K562 (cell line): ENCODE results near the gene ERVH48-1. TPM values are rescaled to one million over a fixed set of nuclear protein-coding genes. Genes with fewer than 3 reads are reported as not detected.

Experiments
- ARNT ChIP-seq, 2 experiments: fragments of 450-650 bp; IDR thresholded peaks; 2 replicates each; pipeline ENCODE4 v1.6.1; 2016; ENCODE audit warnings: mild to moderate bottlenecking in 1 of 2
- KLF13 ChIP-seq: fragments of 450-650 bp; IDR thresholded peaks from 2 replicates; pipeline ENCODE4 v1.6.1; 2016; ENCODE audit warnings: missing genetic modification characterization, low read depth, mild to moderate bottlenecking, missing compliant biosample characterization, moderate library complexity, borderline replicate concordance
- MGA ChIP-seq: fragments of 450-650 bp; IDR thresholded peaks from 2 replicates; pipeline ENCODE4 v1.6.1; 2016; ENCODE audit warnings: mild to moderate bottlenecking, moderate library complexity
- SMAD4 ChIP-seq: fragments of 250-450 bp; sonication (Bioruptor Pico); conservative IDR thresholded peaks from 2 replicates; pipeline ENCODE4 v1.8.0; 2021; ENCODE audit warnings: inconsistent platforms, mild to moderate bottlenecking, moderate library complexity
- SP2 ChIP-seq: IDR thresholded peaks from 2 replicates; pipeline ENCODE4 v1.6.1; 2011; ENCODE audit warnings: mild to moderate bottlenecking, low read depth, low read length, moderate library complexity; ENCODE audit not compliant: poor library complexity, severe bottlenecking; ENCODE audit errors: extremely low read depth
- ZFX ChIP-seq: sonication (generic); formaldehyde crosslinking; IDR thresholded peaks from 2 replicates; pipeline ENCODE4 v1.8.0; 2022; ENCODE audit warnings: mild to moderate bottlenecking, missing genetic modification reagents, moderate library complexity
- polyA plus RNA-seq, 8 experiments: library from polyadenylated mRNA; depleted of rRNA in 4 of 8; stranded (reverse) in 5 of 8; unstranded in 3 of 8; fragments of >200 nt; fragmentation: Nextera tagmentation in 2 of 8; fragmentation: Illumina TruSeq in 1 of 8; extraction: Ambion mirVana in 2 of 8; extraction: Trizol in 1 of 8; gene quantifications; 2 replicates each; pipeline versions ENCODE4 v1.2.1 to v1.2.3, GENCODE V29; 2011 to 2014; ENCODE audit warnings: inconsistent platforms in 1 of 8, missing spikeins in 1 of 8
- total RNA-seq, 7 experiments: library from RNA; depleted of rRNA in 6 of 7; stranded (reverse); fragments of >200 nt in 6 of 7; fragmentation: Illumina TruSeq in 2 of 7; extraction: Trizol in 2 of 7; gene quantifications; 2 replicates each; pipeline versions ENCODE4 v1.2.1 to v1.2.3, GENCODE V29; 2011 to 2021; ENCODE audit warnings: low replicate concordance in 1 of 7
- TF ChIP-seq, protein P1 (sequence below): sonication (generic); formaldehyde crosslinking; IDR thresholded peaks from 2 replicates; pipeline ENCODE4 v1.8.1; 2023; ENCODE audit warnings: mild to moderate bottlenecking, missing genetic modification reagents
- TF ChIP-seq, protein P2 (sequence below), 2 experiments: fragments of 250-450 bp in 1 of 2; fragments of 450-650 bp in 1 of 2; sonication (Bioruptor Pico) in 1 of 2; IDR thresholded peaks; 2 replicates each; pipeline versions ENCODE4 v1.6.1 to v1.8.0; 2016 to 2021; ENCODE audit warnings: mild to moderate bottlenecking in 2 of 2, moderate library complexity in 2 of 2, missing compliant biosample characterization in 1 of 2, missing genetic modification characterization in 1 of 2

ERVH48-1 gene
- total and polyA plus RNA-seq, 9 of the 15 experiments (the other 6 are each of a cell fraction or from before 2014, with no cell fraction given) = 0.08 to 0.49 (median 0.16) TPM; not detected in 3

DNA sequence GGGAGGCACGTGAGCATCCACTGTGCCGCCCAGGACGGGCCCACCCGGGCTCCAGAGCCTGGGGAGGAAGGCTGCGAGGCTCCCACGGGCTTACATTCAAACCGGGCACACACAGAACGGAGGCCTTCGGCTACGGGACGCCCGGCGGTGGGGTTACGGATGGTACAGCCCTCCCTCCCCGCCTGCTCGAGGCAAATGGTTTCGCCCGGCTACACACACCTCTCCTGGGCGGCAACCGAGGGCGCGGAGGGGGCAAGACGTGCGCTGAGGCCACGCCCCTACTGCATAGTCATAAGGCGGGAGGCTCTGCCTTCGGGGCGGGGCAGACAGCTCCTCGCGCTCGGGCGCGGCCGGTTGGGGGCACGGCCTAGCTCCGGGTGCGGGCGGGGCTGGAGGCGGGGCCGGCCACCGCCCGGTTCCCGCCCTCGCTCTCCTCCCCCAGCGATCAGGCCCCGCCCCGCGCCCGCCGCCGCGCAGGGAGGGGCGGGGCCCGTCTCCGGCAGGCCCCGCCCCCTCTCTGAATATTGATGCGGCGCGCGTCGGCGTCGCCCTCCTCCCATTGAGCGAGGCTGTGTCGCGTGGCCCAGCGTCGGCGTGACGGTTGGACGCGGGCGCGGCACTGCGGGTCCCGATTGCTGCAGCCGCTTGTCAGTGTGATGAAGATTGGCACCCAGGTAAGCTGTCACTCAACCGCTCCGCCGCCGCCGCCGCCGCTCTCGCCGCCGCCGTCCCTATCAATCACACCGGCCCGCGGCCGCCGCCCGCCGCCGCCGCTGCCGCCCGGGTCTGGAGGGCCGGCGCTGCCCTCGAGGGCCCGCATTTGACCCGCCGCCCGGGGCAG lies 48.8 kb upstream of the ERVH48-1 start, which contains the start of gene PKNOX1 (continued):
- TF ChIP-seq MGA (peak; percentile 94), SP2 (peak; percentile 70), SMAD4 (CRISPR knock-in tag) (peak; percentile 33), ZFX (CRISPR knock-in tag) (peak; percentile 84), ARNT (IDR thresholded peaks at IDR 0.05) (no peak), KLF13 (tag) (0 out of 2 replicates have a peak, but pooled peaks have one; percentile 62)
- TF ChIP-seq, protein P1, sequence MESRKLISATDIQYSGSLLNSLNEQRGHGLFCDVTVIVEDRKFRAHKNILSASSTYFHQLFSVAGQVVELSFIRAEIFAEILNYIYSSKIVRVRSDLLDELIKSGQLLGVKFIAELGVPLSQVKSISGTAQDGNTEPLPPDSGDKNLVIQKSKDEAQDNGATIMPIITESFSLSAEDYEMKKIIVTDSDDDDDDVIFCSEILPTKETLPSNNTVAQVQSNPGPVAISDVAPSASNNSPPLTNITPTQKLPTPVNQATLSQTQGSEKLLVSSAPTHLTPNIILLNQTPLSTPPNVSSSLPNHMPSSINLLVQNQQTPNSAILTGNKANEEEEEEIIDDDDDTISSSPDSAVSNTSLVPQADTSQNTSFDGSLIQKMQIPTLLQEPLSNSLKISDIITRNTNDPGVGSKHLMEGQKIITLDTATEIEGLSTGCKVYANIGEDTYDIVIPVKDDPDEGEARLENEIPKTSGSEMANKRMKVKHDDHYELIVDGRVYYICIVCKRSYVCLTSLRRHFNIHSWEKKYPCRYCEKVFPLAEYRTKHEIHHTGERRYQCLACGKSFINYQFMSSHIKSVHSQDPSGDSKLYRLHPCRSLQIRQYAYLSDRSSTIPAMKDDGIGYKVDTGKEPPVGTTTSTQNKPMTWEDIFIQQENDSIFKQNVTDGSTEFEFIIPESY (CRISPR knock-in tag) = peak; percentile 54; the same call in 1 of the 2 replicates
- TF ChIP-seq, protein P2, sequence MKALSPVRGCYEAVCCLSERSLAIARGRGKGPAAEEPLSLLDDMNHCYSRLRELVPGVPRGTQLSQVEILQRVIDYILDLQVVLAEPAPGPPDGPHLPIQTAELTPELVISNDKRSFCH (CRISPR knock-in tag; IDR thresholded peaks at IDR 0.05) = no peak
- TF ChIP-seq, protein P2 (tag; IDR thresholded peaks at IDR 0.05) = peak; percentile 9; the same call in 1 of the 2 replicates
